ENCODE measurements around the gene DMBT1. TPM values are rescaled to one million over a fixed set of nuclear protein-coding genes. Genes with fewer than 3 reads are reported as not detected.
A peak's percentile ranks its signal among the peaks of the same experiment; 100 is the strongest.

Gene DMBT1
- total RNA-seq, 1 donor from 2014 or later: not detected

DNA sequence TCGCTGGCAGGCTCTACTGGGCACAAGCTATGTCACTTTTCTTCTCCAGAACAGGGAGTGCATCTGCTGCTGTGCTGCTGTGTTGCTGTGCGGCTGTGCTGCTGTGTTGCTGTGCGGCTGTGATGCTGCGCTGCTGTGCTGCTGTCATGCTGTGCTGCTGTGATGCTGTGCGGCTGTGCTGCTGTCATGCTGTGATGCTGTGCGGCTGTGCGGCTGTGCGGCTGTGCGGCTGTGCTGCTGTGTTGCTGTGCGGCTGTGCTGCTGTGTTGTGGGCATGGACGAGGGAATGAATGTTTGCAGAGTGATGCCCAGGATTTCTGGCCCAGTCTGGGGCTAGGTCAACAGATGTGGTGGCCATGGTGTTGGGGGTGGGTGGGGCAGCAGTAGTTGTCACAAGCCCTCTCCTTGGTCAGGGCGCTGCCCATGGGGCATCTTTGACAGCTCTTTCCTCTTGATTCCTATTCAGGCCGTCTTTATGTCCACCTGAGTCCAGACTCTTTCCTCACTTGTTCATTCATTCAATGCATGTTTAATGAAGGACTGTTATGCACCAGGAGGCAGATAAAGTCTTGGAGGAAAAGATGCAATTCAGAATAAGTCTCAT, 83.5 kb downstream of the DMBT1 start:
- DNase-seq (ENCODE audit: extremely low spot score in 2 of 2): no peak
- Histone ChIP-seq H3K27me3 (no peaks in the 10 kb centered on the region), H3K4me3 (no peak overlapping the region), H3K27ac (no peak overlapping the region), H3K9me3 (no peaks in the 10 kb centered on the region), H3K4me1 (no peaks in the 10 kb centered on the region), H3K36me3 (no peaks in the 10 kb centered on the region)
- intact Hi-C loops (cut with DNase I): loop anchor here (10.0 kb wide), 1 partner anchor 61 kb away; no protein-coding TSS in a partner anchor
- TF ChIP-seq, protein P1, sequence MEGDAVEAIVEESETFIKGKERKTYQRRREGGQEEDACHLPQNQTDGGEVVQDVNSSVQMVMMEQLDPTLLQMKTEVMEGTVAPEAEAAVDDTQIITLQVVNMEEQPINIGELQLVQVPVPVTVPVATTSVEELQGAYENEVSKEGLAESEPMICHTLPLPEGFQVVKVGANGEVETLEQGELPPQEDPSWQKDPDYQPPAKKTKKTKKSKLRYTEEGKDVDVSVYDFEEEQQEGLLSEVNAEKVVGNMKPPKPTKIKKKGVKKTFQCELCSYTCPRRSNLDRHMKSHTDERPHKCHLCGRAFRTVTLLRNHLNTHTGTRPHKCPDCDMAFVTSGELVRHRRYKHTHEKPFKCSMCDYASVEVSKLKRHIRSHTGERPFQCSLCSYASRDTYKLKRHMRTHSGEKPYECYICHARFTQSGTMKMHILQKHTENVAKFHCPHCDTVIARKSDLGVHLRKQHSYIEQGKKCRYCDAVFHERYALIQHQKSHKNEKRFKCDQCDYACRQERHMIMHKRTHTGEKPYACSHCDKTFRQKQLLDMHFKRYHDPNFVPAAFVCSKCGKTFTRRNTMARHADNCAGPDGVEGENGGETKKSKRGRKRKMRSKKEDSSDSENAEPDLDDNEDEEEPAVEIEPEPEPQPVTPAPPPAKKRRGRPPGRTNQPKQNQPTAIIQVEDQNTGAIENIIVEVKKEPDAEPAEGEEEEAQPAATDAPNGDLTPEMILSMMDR (IDR thresholded peaks at IDR 0.05): no peak
- TF ChIP-seq POLR2AphosphoS5 (IDR thresholded peaks at IDR 0.05; ENCODE audit: insufficient read depth in 1 of 2, low read depth in 1 of 2) (no peak), POLR2A (IDR thresholded peaks at IDR 0.05) (no peak)

- no peaks in the 10 kb centered on the region for H3K27me3 ChIP-seq
- H3K27ac ChIP-seq: no peak overlapping the region
- intact Hi-C loops (cut with DNase I): loop anchor here (10.0 kb wide), 1 partner anchor 58 kb away; no protein-coding TSS in a partner anchor
- no peak for DNase-seq (ENCODE audit: extremely low spot score in 2 of 2)
- H3K9me3 ChIP-seq: no peaks in the 10 kb centered on the region
- H3K4me1 ChIP-seq: no peaks in the 10 kb centered on the region
- H3K36me3 ChIP-seq: no peaks in the 10 kb centered on the region
- TF ChIP-seq POLR2A (IDR thresholded peaks at IDR 0.05) (no peak), POLR2AphosphoS5 (IDR thresholded peaks at IDR 0.05; ENCODE audit: insufficient read depth in 1 of 2, low read depth in 1 of 2) (no peak)
- TF ChIP-seq, protein P1 (IDR thresholded peaks at IDR 0.05): no peak
- no peak overlapping the region for H3K4me3 ChIP-seq
These were observed 86.2 kb downstream of the DMBT1 start for GRCh38 chr10:122646511-122647382.

DNA sequence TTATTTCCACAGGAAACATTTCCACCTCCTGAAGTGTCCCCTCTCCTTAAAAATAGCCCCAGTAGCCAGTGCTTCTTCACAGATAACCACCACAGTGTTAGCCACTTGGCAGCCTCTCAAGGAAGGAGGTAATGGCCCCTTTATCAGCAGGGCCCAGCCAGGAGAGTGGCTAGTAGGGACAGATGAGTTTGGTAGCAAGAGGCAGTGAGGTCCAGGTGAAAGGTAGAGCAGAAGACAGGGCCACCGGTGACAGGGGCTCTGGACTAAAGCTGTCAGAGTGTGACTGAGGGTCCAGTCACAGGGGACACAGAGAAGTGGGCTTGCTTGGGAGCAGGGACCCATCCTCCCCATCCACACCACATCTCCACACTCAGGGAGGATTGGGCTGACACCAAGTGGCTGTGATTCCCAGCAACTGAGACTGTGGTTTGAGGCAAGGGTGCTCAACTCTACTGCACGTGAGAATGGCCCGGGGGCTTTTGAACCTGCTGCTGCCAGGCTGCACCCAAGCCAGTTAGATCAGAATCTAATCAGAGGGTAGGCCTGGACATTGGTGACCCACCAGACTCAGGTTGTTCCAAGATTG, 86.9 kb downstream of the DMBT1 start:
- no peaks in the 10 kb centered on the region for H3K9me3 ChIP-seq
- TF ChIP-seq, protein P1 (IDR thresholded peaks at IDR 0.05): no peak
- TF ChIP-seq POLR2AphosphoS5 (IDR thresholded peaks at IDR 0.05; ENCODE audit: insufficient read depth in 1 of 2, low read depth in 1 of 2) (no peak), POLR2A (IDR thresholded peaks at IDR 0.05) (no peak)
- H3K4me3 ChIP-seq: no peak overlapping the region
- no peak for DNase-seq (ENCODE audit: extremely low spot score in 2 of 2)
- H3K4me1 ChIP-seq: no peaks in the 10 kb centered on the region
- H3K27me3 ChIP-seq: no peaks in the 10 kb centered on the region
- H3K27ac ChIP-seq: no peak overlapping the region
- H3K36me3 ChIP-seq: no peaks in the 10 kb centered on the region
- intact Hi-C loops (cut with DNase I): loop anchor here (10.0 kb wide), 1 partner anchor 57 kb away; no protein-coding TSS in a partner anchor

DNA sequence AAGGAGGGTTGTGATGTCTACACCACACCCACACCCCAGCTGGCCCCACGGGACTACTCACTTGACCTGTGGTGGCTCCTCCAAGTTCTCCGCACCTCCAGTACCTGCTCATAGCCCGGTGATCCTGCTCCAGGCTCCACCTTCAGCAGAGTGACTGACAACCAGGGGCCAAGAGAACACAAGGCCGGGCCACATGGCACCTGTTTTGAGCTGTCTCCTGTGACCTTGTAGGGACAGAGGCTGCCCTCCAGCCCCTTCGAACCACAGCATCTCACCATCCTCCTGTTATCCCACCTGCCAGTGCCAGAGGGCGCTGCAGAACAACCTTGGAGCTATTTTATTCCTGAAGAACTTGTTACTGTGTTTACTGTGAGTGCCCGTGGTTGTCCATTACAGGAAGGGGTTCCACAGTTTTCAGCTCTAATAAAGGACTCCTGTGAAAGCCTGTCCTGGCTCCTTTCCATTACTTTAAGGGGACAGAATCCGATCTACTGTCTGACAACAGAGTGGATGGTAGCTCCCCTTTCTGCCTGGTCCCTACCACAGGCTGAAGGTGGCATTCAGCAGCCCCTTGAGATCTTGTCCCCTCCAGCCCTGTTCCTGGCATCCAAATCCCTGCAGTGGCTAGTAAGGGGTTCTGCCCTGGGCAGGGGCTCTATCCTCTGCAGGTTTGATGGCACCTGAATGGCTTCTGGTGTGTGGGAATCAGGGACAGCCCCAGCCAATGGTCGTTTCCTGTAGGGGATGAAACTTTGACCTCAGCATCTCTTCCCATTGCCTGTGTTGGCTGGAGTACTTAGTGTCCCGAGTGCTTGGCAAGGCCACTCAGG, 88.3 kb downstream of the DMBT1 start:
- Histone ChIP-seq H3K4me3 (no peak overlapping the region), H3K36me3 (no peaks in the 10 kb centered on the region), H3K27me3 (no peaks in the 10 kb centered on the region), H3K4me1 (no peaks in the 10 kb centered on the region), H3K9me3 (no peaks in the 10 kb centered on the region), H3K27ac (no peak overlapping the region)
- intact Hi-C loops (cut with DNase I): loop anchor here (10.0 kb wide), 1 partner anchor 56 kb away; no protein-coding TSS in a partner anchor
- TF ChIP-seq POLR2A (IDR thresholded peaks at IDR 0.05) (no peak), POLR2AphosphoS5 (IDR thresholded peaks at IDR 0.05; ENCODE audit: insufficient read depth in 1 of 2, low read depth in 1 of 2) (no peak)
- TF ChIP-seq, protein P1 (IDR thresholded peaks at IDR 0.05): peak in 1 of 3 experiments; percentile 25
- no peak for DNase-seq (ENCODE audit: extremely low spot score in 2 of 2)
